Spleen (tissue), 7 donors: ENCODE measurements around the gene HOGA1.

ENCODE experiments used
- POLR2A ChIP-seq, 3 donors: fragments of 450-650 bp; IDR thresholded peaks; one replicate each; pipeline ENCODE4 v1.5.1; 2017; ENCODE audit warnings: antibody characterized with exemption in 3 of 3, mild to moderate bottlenecking in 1 of 3
- POLR2AphosphoS5 ChIP-seq, 3 donors: sonication (generic); formaldehyde crosslinking; IDR thresholded peaks; one replicate each; pipeline ENCODE4 v1.5.1; 2017; ENCODE audit warnings: antibody characterized with exemption in 3 of 3
- TF ChIP-seq, protein P1 (sequence below), 11 experiments: fragments of 200-600 bp in 7 of 11; fragments of 450-650 bp in 4 of 11; sonication (generic) in 4 of 11; IDR thresholded peaks in 8 of 11; conservative IDR thresholded peaks in 3 of 11; 1 replicate in 7 of 11; 2 replicates in 4 of 11; pipeline versions ENCODE4 v1.4.0 to v1.8.0; 2016 to 2021; ENCODE audit warnings: antibody characterized with exemption in 11 of 11, inconsistent platforms in 4 of 11, mild to moderate bottlenecking in 1 of 11
- donor health status: DM: no; HTN: no; CAD: no; lungs with moderate emphysema.
- donor health status: DM: no; HTN: no; CAD: no.
- donor health status: DM: no; HTN: no; CAD: no.

DNA sequence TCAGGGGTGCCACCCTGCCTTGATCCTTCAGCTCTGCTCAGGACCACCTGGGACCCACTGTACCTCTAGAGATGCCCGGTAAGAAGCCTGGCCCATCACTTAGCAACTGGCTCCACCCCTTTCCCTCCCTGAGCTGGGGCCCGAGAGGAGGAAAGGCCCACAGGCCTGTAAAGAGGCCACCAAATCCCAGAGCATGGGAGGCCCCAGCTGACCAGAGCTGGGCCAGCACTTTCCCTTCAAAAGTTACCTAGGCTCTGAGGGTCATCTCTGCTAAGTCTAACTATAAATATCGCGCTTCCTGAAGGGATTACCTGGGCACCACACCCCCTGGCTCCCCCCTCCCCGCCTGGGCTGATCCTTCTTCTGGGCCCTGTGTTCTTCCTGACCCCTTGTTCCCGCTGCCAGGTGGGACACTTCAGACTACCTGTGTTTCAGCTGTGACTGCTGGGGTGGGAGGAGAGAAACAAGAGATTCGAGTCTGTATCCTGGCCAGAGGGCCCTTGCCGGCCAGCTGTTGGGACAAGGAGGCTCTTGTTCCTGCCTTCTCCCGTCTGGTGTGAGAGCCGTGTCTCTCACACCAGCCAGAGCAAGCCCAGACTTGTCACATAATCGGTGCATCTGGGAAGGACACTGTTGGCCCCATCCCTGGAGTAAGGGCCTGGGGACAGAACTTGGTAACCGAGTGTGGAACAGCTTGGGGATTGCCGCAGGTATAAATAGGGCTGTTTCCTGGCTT is 34.4 kb upstream of the HOGA1 start:
- TF ChIP-seq POLR2AphosphoS5 (IDR thresholded peaks at IDR 0.05) (no peak), POLR2A (IDR thresholded peaks at IDR 0.05) (no peak)
- TF ChIP-seq, protein P1, sequence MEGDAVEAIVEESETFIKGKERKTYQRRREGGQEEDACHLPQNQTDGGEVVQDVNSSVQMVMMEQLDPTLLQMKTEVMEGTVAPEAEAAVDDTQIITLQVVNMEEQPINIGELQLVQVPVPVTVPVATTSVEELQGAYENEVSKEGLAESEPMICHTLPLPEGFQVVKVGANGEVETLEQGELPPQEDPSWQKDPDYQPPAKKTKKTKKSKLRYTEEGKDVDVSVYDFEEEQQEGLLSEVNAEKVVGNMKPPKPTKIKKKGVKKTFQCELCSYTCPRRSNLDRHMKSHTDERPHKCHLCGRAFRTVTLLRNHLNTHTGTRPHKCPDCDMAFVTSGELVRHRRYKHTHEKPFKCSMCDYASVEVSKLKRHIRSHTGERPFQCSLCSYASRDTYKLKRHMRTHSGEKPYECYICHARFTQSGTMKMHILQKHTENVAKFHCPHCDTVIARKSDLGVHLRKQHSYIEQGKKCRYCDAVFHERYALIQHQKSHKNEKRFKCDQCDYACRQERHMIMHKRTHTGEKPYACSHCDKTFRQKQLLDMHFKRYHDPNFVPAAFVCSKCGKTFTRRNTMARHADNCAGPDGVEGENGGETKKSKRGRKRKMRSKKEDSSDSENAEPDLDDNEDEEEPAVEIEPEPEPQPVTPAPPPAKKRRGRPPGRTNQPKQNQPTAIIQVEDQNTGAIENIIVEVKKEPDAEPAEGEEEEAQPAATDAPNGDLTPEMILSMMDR (IDR thresholded peaks at IDR 0.05 in 8 of 11, conservative IDR thresholded peaks at IDR 0.05 in 3 of 11): no peak
